ENCODE measurements around the gene TMEM248.
"Not testable (repeated sequence)": the region's sequence is repeated elsewhere in the genome, so short reads cannot be mapped to it uniquely, and the experiment has no call there.

Gene TMEM248

DNA sequence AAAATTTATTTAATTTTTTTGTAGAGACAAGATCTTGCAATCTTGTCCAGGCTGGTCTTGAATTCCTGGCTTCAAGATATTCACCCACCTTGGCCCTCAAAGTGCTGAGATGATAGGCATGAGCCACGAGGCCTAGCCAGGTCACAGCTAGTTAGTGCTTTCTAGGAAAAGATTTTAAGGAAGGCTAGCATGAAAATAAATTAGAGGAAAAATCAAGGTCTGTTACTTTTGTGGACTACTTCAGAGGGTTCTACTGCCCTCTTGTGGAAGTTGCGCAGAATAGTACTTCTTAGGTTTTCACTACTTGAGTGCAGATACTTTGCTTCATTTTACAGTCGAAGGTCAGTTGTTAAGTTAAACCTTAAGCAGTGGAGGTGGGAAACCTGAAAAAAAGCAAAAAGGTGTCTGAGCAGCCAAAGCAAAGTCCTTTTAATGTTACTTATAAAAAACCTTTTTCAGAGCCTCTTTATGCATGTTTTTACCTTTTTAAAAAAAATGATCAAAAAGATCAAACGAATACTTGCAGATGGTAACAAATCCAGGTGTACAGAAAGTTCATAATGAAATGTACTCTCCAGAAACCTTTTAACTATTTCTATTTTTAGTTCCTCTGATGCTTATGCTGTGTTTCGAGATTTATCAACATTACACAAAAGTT lies 79.7 kb downstream of the TMEM248 start:
- peak; percentile 10 for DNase-seq (ENCODE audit: low read depth, low spot score)

DNA sequence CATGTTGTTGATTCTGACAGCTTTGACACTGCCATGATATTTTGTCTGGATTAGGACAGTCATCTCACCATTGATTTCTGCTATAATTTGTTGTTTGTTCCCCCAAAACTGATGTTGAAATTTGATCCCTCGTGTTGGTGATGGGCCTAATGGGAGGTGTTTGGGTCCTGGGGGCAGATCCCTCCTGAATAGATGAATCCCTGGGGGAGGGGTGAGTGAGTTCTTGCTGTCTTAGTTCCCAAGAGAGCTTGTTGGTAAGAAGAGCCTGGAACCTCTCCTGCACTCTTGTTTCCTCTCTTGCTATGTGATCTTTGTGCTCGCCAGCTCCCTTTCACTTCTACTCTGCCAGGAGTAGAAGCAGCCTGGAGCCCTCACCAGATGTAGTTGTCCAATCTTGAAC lies 83.1 kb downstream of the TMEM248 start:
- not testable (repeated sequence) for DNase-seq (ENCODE audit: low read depth, low spot score)

- no peak for DNase-seq (ENCODE audit: low read depth, low spot score)
Observed at GRCh38 chr7:67006965-67007364, 85.9 kb downstream of the TMEM248 start.
